Effector CD4-positive, alpha-beta T cell (primary cell): ENCODE data around the gene IL20.
"Not testable (repeated sequence)": the region's sequence is repeated elsewhere in the genome, so short reads cannot be mapped to it uniquely, and the experiment has no call there.

Source experiments
- DNase-seq: peaks from one replicate; pipeline ENCODE4 v3.0.0-alpha.2; 2020

The IL20 gene

DNA sequence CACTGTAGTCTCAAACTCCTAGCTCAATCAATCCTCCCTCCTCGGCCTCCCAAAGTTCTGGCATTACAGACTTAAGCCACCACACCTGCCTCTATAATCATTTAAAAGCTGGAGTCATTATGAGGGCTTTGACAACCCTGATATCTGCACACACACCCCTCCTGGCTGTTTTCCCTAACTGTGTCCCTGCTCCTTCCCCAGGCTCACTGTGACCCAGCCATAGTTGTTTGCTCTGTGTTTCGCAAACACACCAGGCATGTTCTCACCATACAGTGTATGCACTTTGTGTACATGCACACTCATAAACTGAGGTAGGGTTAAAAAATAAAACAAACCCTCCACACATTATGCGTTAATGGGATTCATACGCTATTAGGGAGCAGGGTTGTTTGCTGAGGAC lies 21.8 kb upstream of the IL20 start:
- DNase-seq: no peak

DNA sequence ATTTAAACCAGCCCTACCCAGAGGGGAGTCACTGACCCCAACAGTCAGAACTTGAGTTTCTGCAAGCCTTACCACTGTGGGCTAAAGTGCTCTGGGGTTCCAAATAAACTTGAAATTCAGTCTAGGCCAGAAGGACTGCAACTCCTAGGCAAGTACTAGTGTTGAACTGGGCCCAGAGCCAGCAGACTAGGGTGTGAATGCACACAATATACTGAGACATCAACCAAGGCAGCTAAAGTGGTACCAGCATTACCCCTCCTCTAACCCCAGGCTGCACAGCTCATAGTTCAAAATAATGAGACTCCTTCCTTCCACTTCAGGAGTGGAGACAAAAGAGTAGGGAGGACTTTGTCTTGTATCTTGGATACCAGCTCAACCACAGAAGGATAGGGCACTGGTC lies 18.9 kb upstream of the IL20 start:
- no peak for DNase-seq

DNA sequence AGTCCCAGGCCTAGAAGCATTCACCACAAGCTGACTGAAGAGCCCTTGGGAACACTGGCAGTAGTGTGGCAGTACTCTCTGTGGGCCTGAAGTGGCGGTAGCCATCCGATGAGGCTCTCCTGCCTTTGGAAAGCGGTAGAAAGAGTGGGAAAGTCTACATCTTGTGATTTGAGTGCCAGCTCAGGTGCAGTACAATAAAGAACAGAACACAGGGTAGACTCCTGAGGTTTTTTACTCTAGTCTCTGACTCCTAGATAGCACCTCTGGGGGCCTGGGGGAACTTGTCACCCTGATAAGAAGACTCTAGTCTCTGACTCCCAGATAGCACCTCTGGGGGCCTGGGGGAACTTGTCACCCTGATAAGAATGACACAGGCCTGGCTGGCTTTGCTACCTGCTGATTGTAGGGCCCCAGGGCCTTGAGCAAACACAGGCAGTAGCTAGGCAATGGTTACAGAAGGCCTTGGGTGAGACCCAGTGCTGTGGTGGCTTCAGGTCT lies 18.0 kb upstream of the IL20 start:
- no peak for DNase-seq

DNA sequence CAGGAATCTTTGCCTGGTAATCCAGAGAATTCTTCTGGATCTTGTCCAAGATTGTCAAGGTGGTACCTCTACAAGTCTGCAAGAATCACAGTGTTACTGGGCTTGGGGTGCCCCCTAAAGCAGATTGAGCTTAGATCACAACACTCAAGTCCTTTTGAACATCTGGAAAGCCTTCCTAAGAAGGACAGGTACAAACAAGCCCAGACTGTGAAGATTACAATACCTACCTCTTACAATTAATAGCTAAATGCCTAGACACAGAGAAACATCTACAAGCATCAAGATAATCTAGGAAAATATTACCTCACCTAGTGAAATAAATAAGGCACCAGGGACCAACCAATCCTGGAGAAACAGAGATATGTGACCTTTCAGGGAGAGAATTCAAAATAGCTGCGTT lies 17.5 kb upstream of the IL20 start:
- no peak for DNase-seq

DNA sequence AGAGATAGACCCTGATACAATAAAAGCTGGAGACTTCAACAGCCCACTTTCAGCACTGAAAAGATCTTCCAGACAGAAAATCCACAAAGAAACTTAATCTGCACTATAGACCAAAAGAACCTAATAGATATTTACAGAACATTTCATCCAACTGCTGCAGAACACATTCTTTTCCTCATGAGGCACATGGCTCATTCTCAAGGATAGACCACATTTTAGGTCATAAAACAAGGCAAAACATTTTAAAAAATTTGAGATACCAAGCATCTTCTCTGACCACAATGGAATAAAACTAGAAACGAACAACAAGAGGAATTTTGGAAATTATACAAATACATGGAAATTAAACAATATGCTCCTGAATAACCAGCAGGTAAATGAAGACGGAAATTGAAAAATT lies 15.0 kb upstream of the IL20 start:
- no peak for DNase-seq

DNA sequence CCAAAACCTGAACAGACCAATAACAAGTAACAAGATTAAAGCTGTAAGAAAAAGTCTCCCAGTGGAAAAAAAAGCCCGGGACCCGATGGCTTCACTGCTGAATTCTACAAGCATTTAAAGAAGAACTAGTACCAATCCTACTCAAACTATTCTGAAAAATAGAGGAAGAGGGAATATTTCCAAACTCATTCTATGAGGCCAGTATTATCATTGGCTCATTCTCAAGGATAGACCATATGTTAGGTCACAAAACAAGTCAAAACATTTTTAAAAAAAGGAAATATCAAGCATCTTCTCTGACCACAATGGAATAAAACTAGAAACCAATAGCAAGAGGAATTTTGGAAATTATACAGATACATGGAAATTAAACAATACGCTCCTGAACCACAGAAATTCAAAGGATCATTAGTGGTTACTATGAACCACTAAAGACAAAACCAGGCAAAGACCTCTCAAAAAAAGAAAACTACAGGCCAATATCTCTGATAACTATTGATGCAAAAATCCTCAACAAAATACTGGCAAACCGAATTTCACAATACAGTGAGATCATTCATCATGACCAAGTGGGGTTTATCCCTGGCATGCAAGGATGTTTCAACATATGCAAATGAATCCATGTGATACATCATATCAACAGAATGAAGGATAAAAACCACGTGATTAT lies 13.9 kb upstream of the IL20 start:
- DNase-seq: no peak

DNA sequence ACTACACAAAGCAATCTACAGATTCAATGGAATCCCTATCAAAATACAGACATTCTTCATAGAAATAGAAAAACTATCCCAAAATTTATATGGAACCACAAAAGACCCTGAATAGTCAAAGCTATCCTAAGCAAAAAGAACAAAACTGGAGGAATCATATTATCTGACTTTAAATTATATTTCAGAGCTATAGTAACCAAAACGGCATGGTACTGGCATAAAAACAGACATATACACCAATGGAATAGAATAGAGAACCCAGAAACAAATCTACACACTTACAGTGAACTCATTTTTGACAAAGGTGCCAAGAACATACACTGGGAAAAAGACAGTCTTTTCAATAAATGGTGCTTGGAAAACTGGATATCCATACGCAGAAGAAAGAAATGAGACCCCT lies 12.8 kb upstream of the IL20 start:
- DNase-seq: not testable (repeated sequence)

DNA sequence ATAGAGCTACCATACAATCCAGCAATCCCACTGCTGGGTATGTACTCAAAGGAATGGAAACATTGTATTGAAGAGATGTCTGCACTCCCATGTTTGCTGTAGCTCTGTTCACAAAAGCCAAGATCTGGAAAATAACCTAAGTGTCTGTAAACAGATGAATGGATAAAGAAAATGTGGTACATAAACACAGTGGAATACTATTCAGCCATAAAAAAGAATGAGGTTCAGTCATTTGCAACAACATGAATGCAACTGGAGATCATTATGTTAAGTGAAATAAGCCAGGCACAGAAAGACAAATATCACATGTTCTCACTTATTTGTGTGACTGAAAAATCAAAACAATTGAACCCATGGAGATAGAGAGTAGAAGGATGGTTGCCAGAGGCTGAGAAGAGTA lies 11.7 kb upstream of the IL20 start:
- not testable (repeated sequence) for DNase-seq

DNA sequence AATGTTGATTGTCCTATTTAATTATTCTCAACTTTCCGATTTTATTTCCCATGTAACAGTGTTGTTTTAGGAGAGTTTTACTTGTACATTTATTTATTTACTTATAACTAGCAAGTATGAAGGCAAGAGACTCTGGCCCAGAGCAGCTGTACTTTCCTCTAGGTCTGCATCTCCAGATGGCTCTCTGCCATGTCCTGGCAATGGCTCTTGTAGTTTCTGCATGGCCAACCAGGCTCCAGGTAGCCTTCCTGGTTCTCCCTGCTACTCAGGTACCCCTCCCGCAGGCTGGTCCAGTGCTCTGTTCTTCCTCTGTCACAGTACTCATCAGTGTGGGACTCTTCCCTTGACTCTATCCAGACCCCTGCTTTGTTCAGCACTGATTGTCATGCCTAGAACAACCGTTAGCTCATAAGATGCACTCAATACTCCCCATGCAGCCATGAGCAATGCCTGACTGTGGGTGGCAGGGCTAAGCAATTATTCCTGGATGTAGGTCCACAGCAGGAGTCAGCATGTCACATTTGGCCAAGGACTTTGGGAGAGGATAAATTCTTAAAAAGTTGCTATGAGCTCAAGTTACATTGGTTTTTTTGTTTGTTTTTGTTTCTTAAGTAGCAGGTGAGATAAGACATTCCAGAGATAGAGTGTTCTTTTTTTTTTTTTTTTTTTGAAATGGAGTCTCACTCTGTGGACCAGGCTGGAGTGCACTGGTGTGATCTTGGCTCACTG lies 10.9 kb upstream of the IL20 start:
- no peak for DNase-seq

DNA sequence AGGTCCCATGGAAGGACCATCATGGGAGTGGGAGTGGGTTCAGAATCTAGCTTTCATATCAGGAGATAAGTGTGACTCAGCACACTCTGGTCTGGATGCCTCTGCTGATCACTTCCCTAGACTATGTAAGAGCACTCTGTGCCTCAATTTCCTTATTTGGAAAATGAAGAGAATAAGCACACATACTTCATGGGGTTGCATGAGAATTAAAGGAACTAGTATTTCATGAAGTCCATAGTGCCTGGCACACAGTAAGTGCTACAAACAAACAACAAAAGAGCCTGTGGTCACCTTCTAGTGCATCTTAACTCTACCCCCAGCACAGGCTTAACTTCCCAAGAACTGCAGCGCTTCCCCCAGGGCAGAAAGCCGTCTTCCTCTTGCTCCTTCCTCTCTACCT lies 9.6 kb upstream of the IL20 start:
- no peak for DNase-seq

DNA sequence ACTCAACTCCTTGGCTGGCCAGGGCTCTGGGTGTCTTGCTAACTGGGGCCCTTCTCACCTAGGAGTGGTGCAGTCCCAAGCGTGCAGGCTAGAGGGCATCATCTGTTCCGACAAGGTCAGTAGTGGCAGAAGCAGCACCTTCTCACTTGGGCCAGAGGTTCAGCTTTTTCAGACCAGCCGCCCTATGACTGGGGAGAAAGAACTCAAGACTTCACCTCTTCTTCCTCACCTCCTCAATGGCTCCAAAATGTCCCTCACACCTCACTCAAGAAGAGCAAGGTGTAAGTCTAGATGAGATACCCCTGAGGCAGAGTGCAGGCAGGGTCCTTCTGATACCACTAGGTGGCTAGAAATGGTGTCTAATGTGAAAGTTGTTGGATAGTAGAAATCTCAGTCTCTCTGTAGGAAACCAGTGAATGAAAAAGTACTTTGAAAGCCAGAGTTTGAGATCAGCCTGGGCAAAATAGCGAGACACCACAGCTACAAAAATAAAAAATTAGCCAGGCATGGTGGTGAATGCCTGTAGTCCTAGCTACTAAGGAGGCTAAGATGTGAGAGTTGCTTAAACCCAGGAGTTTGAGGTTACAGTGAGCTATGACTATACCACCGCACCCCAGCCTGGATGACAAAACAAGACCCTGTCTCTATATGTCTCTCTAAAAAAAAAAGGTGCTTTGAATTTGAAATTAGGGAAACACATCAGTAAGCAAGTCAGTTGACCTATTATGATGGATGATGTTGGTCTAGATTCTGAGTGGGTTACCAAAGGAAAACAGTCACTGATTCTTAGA lies 8.6 kb upstream of the IL20 start:
- no peak for DNase-seq

DNA sequence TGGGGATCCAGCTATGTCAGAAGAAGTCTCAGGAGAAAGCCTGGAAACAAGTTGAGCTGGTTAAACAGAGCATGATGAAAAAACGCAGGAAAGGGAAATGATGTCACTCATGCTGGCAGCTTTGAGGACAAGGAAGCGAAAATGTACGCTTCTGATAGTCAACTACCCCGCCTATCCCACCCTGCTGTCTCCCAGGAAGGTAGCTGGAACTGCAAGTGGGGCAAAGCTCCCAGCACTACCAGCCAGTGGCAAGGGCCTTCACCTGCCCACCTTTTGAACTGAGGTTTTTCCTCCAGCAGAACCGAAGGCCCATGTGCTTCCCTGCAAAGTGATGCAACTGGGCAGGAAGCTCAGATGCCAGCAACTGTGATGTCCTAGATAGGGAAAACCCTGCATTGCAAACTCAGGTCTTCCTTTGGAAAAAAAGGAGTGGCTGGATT lies 6.3 kb upstream of the IL20 start:
- DNase-seq: no peak

DNA sequence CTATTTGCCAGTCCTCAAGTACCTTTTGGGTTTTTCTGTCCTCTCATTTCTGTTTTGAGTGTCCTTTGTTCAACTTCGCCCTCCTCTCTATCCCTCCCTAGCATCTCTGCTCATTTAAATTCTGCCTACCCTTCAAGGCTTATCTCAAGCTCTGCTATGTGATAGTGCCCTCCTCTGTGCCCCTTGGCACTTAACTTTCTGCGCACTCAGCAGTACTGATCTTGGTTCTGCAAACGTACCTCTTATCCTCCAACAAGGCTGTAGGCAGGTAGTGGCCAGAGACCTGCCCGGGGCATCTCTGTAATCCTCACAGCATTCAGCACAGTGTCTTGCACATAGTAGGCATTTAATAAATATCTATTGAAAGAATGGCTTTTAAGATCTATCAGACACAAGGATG lies 5.3 kb upstream of the IL20 start:
- no peak for DNase-seq

DNA sequence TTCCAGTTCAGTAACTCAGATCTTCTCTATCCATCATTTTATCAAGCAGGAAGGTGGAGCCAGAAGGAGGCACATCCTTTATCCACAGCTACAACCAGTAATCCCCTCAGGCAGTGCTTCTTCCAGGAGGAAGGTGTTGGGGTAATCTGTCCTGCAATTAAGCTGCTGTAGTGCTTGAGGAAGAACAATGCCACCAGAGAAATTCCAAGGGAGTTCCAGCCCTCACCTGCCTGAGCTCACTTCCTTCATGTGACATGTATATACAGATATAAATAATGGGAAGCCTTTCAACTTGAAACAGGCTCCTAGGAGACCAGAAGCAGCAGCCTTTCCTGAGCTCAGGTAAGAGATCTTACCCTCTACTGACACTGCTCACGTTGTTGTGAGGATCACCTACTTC lies 2.2 kb upstream of the IL20 start:
- DNase-seq: no peak

DNA sequence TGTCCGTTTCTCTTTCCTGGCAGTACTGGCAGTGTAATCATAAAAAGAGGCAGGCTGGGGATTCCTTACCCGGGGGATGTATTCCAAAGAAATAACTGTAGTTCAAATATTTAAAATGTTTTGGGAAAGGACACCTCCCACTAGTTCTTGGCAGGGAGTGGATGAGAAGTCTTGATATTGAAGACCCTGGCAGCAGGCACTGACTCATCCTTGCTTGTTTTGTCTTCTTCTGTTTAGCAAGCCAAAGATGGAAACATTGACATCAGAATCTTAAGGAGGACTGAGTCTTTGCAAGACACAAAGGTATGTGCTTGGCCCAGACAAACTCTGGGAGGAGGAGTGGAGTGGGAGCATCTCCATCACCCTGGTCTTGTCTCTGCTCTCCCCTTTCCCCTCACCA lies 639 bp downstream of the IL20 start:
- DNase-seq: no peak

DNA sequence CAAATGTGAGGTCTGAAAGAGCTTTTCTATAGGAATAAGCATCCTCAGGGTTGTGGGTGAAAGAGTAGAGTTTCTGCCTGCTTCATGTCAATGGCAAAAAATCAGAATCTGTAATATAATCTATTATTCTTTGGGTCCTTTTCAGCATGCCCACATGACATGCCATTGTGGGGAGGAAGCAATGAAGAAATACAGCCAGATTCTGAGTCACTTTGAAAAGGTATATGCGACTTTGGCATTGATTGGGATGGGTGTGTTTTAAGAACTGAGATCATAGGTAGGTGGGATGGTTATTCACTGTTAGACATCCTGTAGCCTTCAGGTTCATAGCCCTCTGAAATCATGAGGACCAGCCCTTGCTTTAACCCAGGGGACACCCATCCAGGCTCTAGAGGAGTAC lies 1.8 kb downstream of the IL20 start:
- DNase-seq: no peak

DNA sequence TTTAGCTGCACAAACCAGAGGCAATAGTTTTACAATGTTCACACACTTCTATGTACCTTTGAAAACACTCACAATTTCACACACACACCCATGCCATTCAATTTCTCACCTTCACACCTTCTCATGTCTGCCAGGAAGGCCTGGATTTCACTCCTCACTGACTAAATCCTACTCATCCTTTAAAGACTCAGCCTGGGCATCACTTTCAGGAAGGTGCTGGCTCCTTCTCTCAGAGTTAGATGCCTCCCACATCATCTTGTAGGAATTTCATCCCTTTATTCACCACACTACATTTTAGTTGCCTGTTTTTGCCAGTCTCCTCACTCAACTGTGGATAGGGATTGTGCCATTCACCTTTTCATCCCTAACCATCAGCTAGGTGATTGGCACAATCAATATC lies 2.3 kb downstream of the IL20 start:
- DNase-seq: no peak

DNA sequence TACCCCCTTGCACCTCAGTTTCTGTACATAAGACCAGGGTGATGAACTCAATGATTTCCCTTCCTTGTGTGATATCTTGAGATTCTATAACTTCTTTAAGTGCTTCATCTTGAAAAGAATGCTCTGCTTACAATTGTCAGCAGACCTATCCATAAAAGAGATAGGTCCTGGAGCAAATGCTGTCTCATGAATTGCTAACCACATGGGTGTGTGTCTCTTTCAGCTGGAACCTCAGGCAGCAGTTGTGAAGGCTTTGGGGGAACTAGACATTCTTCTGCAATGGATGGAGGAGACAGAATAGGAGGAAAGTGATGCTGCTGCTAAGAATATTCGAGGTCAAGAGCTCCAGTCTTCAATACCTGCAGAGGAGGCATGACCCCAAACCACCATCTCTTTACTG lies 2.8 kb downstream of the IL20 start:
- DNase-seq: no peak

DNA sequence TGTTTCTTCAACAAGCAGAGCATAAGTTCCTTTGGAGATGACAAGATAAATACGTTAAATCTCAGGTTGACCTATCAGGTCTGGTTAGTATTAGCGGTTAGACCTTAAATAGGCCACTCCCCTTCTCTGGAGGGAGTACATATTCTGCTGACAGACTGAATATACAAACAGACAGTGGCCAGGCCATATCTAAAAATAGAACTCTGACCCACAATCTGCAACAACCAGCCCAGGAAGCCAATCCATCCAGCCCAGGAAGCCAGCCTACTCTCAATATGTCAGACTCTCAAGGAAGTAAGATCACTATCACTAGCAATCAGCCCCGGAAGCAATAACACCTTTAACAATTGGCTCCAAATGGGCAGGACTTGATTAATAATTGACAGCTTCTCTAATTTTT lies 6.7 kb downstream of the IL20 start:
- DNase-seq: no peak

DNA sequence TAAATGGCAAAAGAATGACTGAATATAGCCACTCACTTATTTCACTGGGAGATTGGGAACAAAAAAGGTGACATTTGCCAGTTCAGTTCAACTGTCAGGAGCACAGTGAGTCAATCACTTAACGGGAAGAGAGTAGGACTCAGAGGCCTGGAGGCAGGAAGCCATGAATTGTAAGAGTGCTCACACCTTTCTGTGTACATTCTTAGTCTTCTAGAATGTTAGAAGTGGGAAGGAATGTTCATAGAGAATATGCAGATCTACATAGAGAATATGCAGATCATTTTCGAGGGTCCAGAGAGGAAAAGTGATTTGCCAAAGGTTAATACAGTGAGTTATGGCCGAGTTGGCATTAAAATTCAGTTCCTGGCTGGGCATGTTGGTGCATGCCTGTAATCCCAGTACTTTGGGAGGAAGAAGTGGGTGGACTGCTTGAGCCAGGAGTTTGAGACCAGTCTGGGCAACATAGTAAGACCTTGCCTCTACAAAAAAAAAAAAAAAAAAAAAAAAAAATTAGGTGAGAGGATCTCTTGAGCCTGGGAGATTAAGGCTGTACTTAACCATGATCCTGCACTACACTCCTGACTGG lies 8.3 kb downstream of the IL20 start:
- no peak for DNase-seq

DNA sequence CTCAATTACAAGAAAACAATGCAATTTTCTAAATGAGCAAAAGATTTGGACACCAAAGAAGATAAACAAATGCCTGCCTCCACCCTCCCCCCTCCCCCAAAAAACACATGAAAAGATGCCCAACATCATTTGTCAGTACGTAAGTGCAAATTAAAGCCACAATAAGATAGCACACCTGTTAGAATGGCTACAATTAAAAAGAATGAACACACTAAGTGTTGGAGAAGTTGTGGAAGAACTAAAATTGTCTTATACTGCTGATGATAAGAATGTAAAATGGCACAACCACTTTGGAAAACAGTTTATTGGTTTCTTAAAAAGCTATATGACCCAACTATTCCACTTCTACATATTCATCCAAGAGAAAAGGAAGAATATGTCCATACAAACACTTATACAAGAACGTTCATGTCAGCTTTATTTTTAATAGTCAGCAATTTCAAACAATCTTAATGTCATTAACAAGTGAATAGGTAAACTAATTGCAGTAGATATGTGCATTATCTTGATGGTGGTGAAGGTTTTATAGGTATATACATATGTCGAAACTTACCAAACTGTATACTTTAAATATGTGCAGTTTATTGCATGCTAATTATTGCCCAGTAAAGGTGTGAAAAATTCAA lies 10.4 kb downstream of the IL20 start:
- no peak for DNase-seq

DNA sequence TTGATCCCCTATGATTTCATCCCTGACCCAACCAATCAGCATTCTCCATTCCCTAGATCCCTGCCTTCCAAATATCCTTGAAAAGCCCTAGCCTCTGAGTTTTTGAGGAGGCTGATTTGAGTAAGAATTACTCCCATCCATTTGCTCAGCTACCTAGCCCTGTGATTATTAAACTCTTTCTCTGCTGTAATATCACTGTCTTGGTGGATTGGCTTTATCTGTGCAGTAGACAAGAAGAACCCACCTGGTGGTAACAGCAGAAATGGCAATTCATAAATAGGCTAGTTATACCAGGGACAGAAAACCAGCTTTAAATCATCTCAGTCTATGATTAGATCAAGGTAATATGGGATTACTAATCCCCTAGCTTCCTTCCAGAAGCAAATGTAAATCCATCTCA lies 13.0 kb downstream of the IL20 start:
- DNase-seq: no peak

DNA sequence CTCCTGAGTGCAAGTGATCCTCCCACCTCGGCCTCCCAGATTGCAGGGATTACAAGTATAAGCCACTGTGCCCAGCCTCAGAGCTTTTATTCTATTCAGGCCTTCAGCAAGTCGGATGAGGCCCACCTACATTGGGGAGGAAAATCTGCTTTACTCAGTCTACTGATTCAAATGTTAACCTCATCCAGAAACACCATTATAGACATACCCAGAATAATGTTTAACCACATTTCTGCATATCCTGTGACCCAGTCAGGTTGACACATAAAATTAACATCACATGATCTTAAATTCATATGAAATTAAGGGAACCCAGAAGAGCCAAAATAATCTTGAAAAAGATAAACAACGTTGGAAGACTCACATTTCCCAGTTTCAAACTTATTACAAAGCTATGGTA lies 14.9 kb downstream of the IL20 start:
- no peak for DNase-seq
